ENCODE results near the gene IFNLR1.
A peak's percentile ranks its signal among the peaks of the same experiment; 100 is the strongest.

- TF ChIP-seq EZH2phosphoT487 (conservative IDR thresholded peaks at IDR 0.05; ENCODE audit: low read length) (no peak), CTCF (IDR thresholded peaks at IDR 0.05; ENCODE audit: insufficient read depth, low read length, poor library complexity, severe bottlenecking) (peak; percentile 33)
Observed at GRCh38 chr1:24111996-24112779, 74.9 kb downstream of the IFNLR1 start, which contains the start of gene MYOM3.

Measured in SU-DHL-6 (cell line).